ENCODE measurements around the gene NHS.
A peak's percentile ranks its signal among the peaks of the same experiment; 100 is the strongest.

The NHS gene

DNA sequence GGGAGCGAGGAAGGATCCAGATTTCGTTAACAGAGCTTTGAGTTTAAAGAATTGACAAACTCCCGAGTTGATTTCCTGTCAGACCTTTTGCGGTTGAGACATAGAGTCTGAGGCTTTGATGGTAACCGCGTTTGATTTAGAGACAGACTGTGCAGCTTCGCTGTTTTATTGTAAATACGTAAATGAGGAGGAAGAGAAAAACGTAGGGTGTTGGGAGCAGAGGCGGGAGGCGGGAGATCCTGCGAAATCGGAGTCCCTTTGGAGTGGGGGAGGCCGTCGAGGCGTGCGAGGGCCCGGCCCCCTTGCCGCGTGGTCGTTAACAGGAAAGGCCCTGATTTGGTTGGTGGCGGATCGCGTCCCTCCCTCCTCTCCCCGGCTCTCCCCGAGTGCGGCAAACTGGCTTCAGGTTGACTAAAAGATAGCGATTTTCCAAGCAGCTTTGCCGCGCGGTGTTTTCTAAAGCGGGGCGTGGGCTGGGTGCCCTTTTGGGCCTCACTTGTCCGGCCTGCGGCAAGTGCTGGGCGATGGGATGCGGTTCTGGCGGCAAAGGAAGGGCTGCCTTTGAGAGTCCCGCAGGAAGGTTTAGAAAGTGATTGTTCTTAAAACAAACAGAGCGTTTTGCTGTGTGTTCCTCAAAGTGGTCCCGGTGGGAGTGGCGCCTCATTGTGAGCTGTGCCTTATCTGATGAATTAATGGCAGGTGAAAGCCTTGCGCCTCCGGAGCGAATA lies 363.1 kb downstream of the NHS start:
- H3K4me3 ChIP-seq (ENCODE audit: insufficient read depth in 1 of 2, low read depth in 1 of 2, low read length in 2 of 2) = peak overlapping the region; percentile 68 to 87
- WGBS = under 1% methylated on average over 37 of the region's 45 CpGs

DNA sequence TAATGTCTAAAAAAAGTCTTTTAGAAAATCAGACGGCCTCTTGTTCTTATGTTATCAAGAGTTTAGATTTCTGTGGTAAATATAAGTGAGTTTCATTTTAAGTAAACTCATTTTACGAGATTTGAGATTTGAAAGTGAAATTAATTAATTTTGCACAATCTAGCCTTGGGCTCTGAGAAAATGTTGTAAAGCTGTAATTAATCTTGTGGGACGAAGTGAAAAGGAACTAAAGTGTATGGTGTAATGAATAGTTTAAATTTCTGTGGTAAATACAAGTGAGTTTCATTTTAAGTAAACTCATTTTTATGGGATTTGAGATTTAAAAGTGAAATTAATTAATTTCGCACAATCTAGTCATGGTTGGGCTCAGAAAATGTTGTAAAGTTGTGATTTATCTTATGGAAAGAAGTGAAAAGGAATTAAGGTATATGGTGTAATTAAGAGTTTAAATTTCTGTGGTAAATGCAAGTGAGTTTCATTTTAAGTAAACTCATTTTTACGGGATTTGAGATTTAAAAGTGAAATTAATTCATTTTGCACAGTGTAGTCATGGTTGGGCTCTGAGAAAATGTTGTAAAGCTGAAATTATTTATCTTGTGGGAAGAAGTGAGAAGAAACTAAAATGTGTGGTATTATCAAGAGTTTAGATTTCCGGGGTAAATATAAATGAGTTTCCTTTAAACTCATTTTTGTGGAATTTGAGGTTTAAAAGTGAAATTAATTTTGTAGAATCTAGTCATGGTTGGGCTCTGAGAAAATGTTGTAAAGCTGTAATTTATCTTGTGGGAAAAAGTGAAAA lies 363.9 kb downstream of the NHS start:
- no peak overlapping the region for H3K4ac ChIP-seq (ENCODE audit: low read depth in 1 of 2, low read length in 2 of 2)
- H2BK5ac ChIP-seq (ENCODE audit: low read depth, low read length, poor library complexity, severe bottlenecking) = no peak overlapping the region
- H4K8ac ChIP-seq (ENCODE audit: low read length) = no peak overlapping the region
- H3K9ac ChIP-seq (ENCODE audit: low read length) = peak overlapping the region; percentile 92
- H2AK5ac ChIP-seq (ENCODE audit: low read length, severe bottlenecking) = no peak overlapping the region
- no peak overlapping the region for H3K27ac ChIP-seq (ENCODE audit: low read length, poor library complexity, severe bottlenecking)
- H2BK120ac ChIP-seq (ENCODE audit: low read depth, low read length) = no peak overlapping the region
- H3K14ac ChIP-seq (ENCODE audit: low read length in 2 of 2) = no peak overlapping the region
- no peak overlapping the region for H3K18ac ChIP-seq (ENCODE audit: low read depth in 1 of 2, low read length in 2 of 2)
- H2BK15ac ChIP-seq (ENCODE audit: low read depth, poor library complexity, severe bottlenecking) = no peak overlapping the region
- no peaks in the 10 kb centered on the region for H3K79me1 ChIP-seq (replicated peaks; ENCODE audit: low read length, poor library complexity, severe bottlenecking)
- no peak overlapping the region for H4K91ac ChIP-seq (ENCODE audit: low read length)
- H2BK12ac ChIP-seq (ENCODE audit: low read length in 2 of 2) = no peak overlapping the region
- H3K36me3 ChIP-seq (ENCODE audit: control insufficient read depth in 1 of 2, insufficient read depth in 2 of 2, low read depth in 1 of 2, low read length in 2 of 2) = no peaks in the 10 kb centered on the region
- DNase-seq = peak; percentile 11
- no peak overlapping the region for H3K23ac ChIP-seq (ENCODE audit: low read length in 2 of 2)
- no peaks in the 10 kb centered on the region for H3K4me1 ChIP-seq (ENCODE audit: control insufficient read depth, insufficient read depth, low read depth, low read length)
- H3K27me3 ChIP-seq (ENCODE audit: control insufficient read depth in 1 of 2, insufficient read depth in 1 of 2, low read length in 2 of 2) = no peaks in the 10 kb centered on the region
- H3K4me3 ChIP-seq (ENCODE audit: insufficient read depth in 1 of 2, low read depth in 1 of 2, low read length in 2 of 2) = peak overlapping the region in 1 of 2 experiments; percentile 87
- H3K9me3 ChIP-seq (ENCODE audit: control insufficient read depth, low read length) = no peaks in the 10 kb centered on the region
- no peak overlapping the region for H2AFZ ChIP-seq (ENCODE audit: low read depth, low read length)
- WGBS = 57% methylated on average over 6 of the region's 6 CpGs
- peak overlapping the region; percentile 83 for H3K4me2 ChIP-seq (ENCODE audit: low read length, poor library complexity, severe bottlenecking)

More for the DNA sequence above, 363.1 kb downstream of the NHS start:
- H3K4ac ChIP-seq (ENCODE audit: low read depth in 1 of 2, low read length in 2 of 2) = no peak overlapping the region
- H3K4me1 ChIP-seq (ENCODE audit: control insufficient read depth, insufficient read depth, low read depth, low read length) = no peaks in the 10 kb centered on the region
- no peak overlapping the region for H2BK120ac ChIP-seq (ENCODE audit: low read depth, low read length)
- no peaks in the 10 kb centered on the region for H3K36me3 ChIP-seq (ENCODE audit: control insufficient read depth in 1 of 2, insufficient read depth in 2 of 2, low read depth in 1 of 2, low read length in 2 of 2)
- peak overlapping the region; percentile 83 for H3K4me2 ChIP-seq (ENCODE audit: low read length, poor library complexity, severe bottlenecking)
- no peak overlapping the region for H2BK12ac ChIP-seq (ENCODE audit: low read length in 2 of 2)
- H3K9ac ChIP-seq (ENCODE audit: low read length) = peak overlapping the region; percentile 92
- H2AFZ ChIP-seq (ENCODE audit: low read depth, low read length) = no peak overlapping the region
- H3K18ac ChIP-seq (ENCODE audit: low read depth in 1 of 2, low read length in 2 of 2) = no peak overlapping the region
- H4K91ac ChIP-seq (ENCODE audit: low read length) = no peak overlapping the region
- H3K14ac ChIP-seq (ENCODE audit: low read length in 2 of 2) = no peak overlapping the region
- H2BK15ac ChIP-seq (ENCODE audit: low read depth, poor library complexity, severe bottlenecking) = no peak overlapping the region
- H3K9me3 ChIP-seq (ENCODE audit: control insufficient read depth, low read length) = no peaks in the 10 kb centered on the region
- no peak overlapping the region for H2AK5ac ChIP-seq (ENCODE audit: low read length, severe bottlenecking)
- no peak overlapping the region for H3K23ac ChIP-seq (ENCODE audit: low read length in 2 of 2)
- H3K27ac ChIP-seq (ENCODE audit: low read length, poor library complexity, severe bottlenecking) = peak overlapping the region; percentile 29
- no peaks in the 10 kb centered on the region for H3K27me3 ChIP-seq (ENCODE audit: control insufficient read depth in 1 of 2, insufficient read depth in 1 of 2, low read length in 2 of 2)
- H3K79me1 ChIP-seq (replicated peaks; ENCODE audit: low read length, poor library complexity, severe bottlenecking) = no peaks in the 10 kb centered on the region
- no peak overlapping the region for H4K8ac ChIP-seq (ENCODE audit: low read length)
- DNase-seq = peak; percentile 51
- no peak overlapping the region for H2BK5ac ChIP-seq (ENCODE audit: low read depth, low read length, poor library complexity, severe bottlenecking)

DNA sequence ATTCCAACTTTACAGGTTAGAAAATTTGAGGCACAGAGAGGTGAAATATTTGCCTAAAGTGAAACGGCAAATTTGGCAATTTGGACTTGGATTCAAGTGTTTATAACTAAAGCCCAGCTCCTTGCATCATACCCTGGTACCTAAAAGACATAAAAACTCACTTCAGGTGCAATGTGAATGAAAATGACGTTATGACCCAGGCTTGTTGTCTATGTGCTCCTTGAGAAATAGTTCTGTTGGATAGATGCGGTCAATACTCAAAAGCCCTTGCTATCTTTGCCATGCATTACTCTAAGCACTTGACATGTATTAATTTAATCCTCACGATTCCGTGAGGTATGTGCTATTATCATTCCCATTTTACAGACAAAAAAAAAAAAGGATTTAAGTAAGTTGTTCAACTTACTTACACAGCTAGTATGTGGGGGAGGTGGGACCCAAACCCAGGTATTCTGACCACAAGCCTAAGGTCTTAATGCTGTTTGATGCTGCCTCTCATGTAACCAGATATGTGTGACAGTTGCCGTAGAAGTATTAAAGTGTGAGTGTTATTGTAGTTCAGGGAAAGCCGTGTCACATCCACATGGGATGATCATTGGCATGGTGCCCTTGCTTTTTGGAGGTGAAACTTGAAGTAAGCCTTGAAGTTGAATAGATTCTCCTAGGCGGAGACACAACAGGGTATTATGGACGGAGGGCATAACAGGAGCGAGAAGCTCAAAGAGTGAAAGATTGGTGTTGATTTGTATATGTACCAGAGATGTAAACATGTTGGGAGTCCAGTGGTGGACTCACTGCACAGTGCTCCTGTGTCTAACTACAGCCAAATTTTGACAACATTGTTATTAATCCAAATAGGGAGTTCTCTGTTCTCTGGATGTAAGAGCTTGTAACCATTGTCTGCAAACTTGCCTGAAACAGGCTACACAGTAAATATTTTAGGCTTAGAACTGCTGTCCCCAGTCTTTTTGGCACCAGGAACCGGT lies 365.4 kb downstream of the NHS start:
- no peaks in the 10 kb centered on the region for H3K36me3 ChIP-seq (ENCODE audit: control insufficient read depth in 1 of 2, insufficient read depth in 2 of 2, low read depth in 1 of 2, low read length in 2 of 2)
- no peak overlapping the region for H3K18ac ChIP-seq (ENCODE audit: low read depth in 1 of 2, low read length in 2 of 2)
- no peak overlapping the region for H2BK5ac ChIP-seq (ENCODE audit: low read depth, low read length, poor library complexity, severe bottlenecking)
- no peak overlapping the region for H3K14ac ChIP-seq (ENCODE audit: low read length in 2 of 2)
- H3K4me3 ChIP-seq (ENCODE audit: insufficient read depth in 1 of 2, low read depth in 1 of 2, low read length in 2 of 2) = no peak overlapping the region
- H4K91ac ChIP-seq (ENCODE audit: low read length) = no peak overlapping the region
- H3K9me3 ChIP-seq (ENCODE audit: control insufficient read depth, low read length) = no peaks in the 10 kb centered on the region
- WGBS = 82% methylated on average over 4 of the region's 11 CpGs
- H2AK5ac ChIP-seq (ENCODE audit: low read length, severe bottlenecking) = no peak overlapping the region
- H3K23ac ChIP-seq (ENCODE audit: low read length in 2 of 2) = no peak overlapping the region
- H2BK120ac ChIP-seq (ENCODE audit: low read depth, low read length) = no peak overlapping the region
- no peaks in the 10 kb centered on the region for H3K27me3 ChIP-seq (ENCODE audit: control insufficient read depth in 1 of 2, insufficient read depth in 1 of 2, low read length in 2 of 2)
- H3K4me1 ChIP-seq (ENCODE audit: control insufficient read depth, insufficient read depth, low read depth, low read length) = no peaks in the 10 kb centered on the region
- H4K8ac ChIP-seq (ENCODE audit: low read length) = no peak overlapping the region
- no peak overlapping the region for H3K4me2 ChIP-seq (ENCODE audit: low read length, poor library complexity, severe bottlenecking)
- no peak overlapping the region for H3K27ac ChIP-seq (ENCODE audit: low read length, poor library complexity, severe bottlenecking)
- H2BK12ac ChIP-seq (ENCODE audit: low read length in 2 of 2) = no peak overlapping the region
- no peak overlapping the region for H2AFZ ChIP-seq (ENCODE audit: low read depth, low read length)
- H3K9ac ChIP-seq (ENCODE audit: low read length) = no peak overlapping the region
- H3K4ac ChIP-seq (ENCODE audit: low read depth in 1 of 2, low read length in 2 of 2) = no peak overlapping the region
- DNase-seq = no peak
- H2BK15ac ChIP-seq (ENCODE audit: low read depth, poor library complexity, severe bottlenecking) = no peak overlapping the region
- no peaks in the 10 kb centered on the region for H3K79me1 ChIP-seq (replicated peaks; ENCODE audit: low read length, poor library complexity, severe bottlenecking)

All from mesenchymal stem cell (in vitro differentiated cells and primary cell).